ENCODE measurements around the gene IL12RB1. TPM values are rescaled to one million over a fixed set of nuclear protein-coding genes. Genes with fewer than 3 reads are reported as not detected.
A peak's percentile ranks its signal among the peaks of the same experiment; 100 is the strongest.

The IL12RB1 gene
- total RNA-seq, 1 donor from 2014 or later, result not detected

DNA sequence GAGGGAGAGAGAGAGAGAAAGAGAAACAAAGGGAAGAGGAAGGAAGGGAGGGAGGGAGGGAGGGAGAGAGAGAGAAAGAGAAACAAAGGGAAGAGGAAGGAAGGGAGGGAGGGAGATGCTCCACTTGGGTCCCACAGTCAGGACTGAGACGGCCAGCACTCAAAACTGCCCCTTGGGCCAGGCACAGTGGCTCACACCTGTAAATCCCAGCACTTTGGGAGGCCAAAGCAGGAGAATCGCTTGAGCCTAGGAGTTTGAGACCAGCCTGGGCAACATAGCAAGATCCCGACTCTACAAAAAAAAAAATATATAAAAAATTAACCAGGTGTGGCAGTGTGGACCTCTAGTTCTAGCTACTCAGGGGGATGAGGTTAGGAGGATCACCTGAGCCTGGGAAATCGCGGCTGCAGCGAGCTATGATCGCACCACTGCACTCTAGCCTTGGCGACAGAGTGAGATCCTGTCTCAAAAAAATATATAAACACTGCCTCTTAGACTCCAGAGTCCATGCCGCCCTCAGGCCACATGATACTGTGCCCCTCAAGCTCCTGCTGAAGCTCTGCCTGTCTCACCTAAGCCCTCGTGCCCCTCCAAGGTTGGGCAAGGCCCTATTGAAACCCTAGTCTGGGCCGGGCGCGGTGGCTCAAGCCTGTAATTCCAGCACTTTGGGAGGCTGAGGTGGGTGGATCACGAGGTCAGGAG is 70.4 kb downstream of the IL12RB1 start:
- Histone ChIP-seq H3K9me3 (ENCODE audit: low read depth) (no peaks in the 10 kb centered on the region), H4K20me1 (ENCODE audit: low read depth) (no peaks in the 10 kb centered on the region), H3K27me3 (no peaks in the 10 kb centered on the region), H3K4me1 (peaks cover 12% of the 10 kb centered on the region), H3K4me3 (no peak overlapping the region), H3K9ac (no peak overlapping the region), H3K36me3 (no peaks in the 10 kb centered on the region), H3F3A (ENCODE audit: low read depth) (peaks cover 14% of the 10 kb centered on the region), H3K79me2 (ENCODE audit: low read depth) (no peaks in the 10 kb centered on the region), H3K27ac (no peak overlapping the region), H2AFZ (replicated peaks) (no peak overlapping the region), H3K4me2 (no peak overlapping the region)
- TF ChIP-seq CTCF (IDR thresholded peaks at IDR 0.05) (no peak), EZH2 (IDR thresholded peaks at IDR 0.05) (no peak), EZH2phosphoT487 (IDR thresholded peaks at IDR 0.05) (no peak)
- Mint-ChIP-seq H3K4me1 (peaks cover 34% of the 10 kb centered on the region), H3K9me3 (no peaks in the 10 kb centered on the region), H3K36me3 (no peaks in the 10 kb centered on the region), H3K27ac (no peak overlapping the region), H3K4me3 (no peak overlapping the region), H3K27me3 (ENCODE audit: insufficient read depth, low read depth) (peaks cover 14% of the 10 kb centered on the region)
- no peak for DNase-seq (ENCODE audit: low spot score)

GRCh38 chr19:18014197-18014596 is 72.5 kb downstream of the IL12RB1 start:
- H3K27ac ChIP-seq, result no peak overlapping the region

GRCh38 chr19:18013210-18014111 is 73.3 kb downstream of the IL12RB1 start:
- TF ChIP-seq EZH2phosphoT487 (IDR thresholded peaks at IDR 0.05) (no peak), CTCF (IDR thresholded peaks at IDR 0.05) (no peak), EZH2 (IDR thresholded peaks at IDR 0.05) (no peak)
- Histone ChIP-seq H3K27ac (no peak overlapping the region), H3K36me3 (no peaks in the 10 kb centered on the region), H3K4me3 (no peak overlapping the region), H3K27me3 (no peaks in the 10 kb centered on the region), H3F3A (ENCODE audit: low read depth) (peaks cover 14% of the 10 kb centered on the region), H3K4me2 (no peak overlapping the region), H2AFZ (replicated peaks) (no peak overlapping the region), H3K79me2 (ENCODE audit: low read depth) (no peaks in the 10 kb centered on the region), H4K20me1 (ENCODE audit: low read depth) (no peaks in the 10 kb centered on the region), H3K9me3 (ENCODE audit: low read depth) (no peaks in the 10 kb centered on the region), H3K4me1 (peaks cover 12% of the 10 kb centered on the region), H3K9ac (no peak overlapping the region)
- H3K27me3 Mint-ChIP-seq (ENCODE audit: insufficient read depth, low read depth), result peaks cover 12% of the 10 kb centered on the region
- H3K4me1 Mint-ChIP-seq, result peaks cover 37% of the 10 kb centered on the region
- H3K36me3 Mint-ChIP-seq, result no peaks in the 10 kb centered on the region
- peak; percentile 39 for DNase-seq (ENCODE audit: low spot score)
- peak overlapping the region; percentile 35 for H3K27ac Mint-ChIP-seq
- peak overlapping the region; percentile 42 for H3K4me3 Mint-ChIP-seq
- H3K9me3 Mint-ChIP-seq, result no peaks in the 10 kb centered on the region

More at GRCh38 chr19:18014197-18014596, 72.5 kb downstream of the IL12RB1 start:
- Histone ChIP-seq H3K4me2 (no peak overlapping the region), H3K36me3 (no peaks in the 10 kb centered on the region), H2AFZ (replicated peaks) (no peak overlapping the region), H3K9ac (no peak overlapping the region), H3K4me1 (peaks cover 12% of the 10 kb centered on the region), H3F3A (ENCODE audit: low read depth) (peaks cover 14% of the 10 kb centered on the region), H3K27me3 (no peaks in the 10 kb centered on the region), H3K9me3 (ENCODE audit: low read depth) (no peaks in the 10 kb centered on the region), H3K4me3 (no peak overlapping the region), H3K79me2 (ENCODE audit: low read depth) (no peaks in the 10 kb centered on the region), H4K20me1 (ENCODE audit: low read depth) (no peaks in the 10 kb centered on the region)
- H3K4me1 Mint-ChIP-seq, result peaks cover 34% of the 10 kb centered on the region
- TF ChIP-seq CTCF (IDR thresholded peaks at IDR 0.05) (no peak), EZH2 (IDR thresholded peaks at IDR 0.05) (no peak), EZH2phosphoT487 (IDR thresholded peaks at IDR 0.05) (no peak)
- peak overlapping the region; percentile 57 for H3K27ac Mint-ChIP-seq
- H3K27me3 Mint-ChIP-seq (ENCODE audit: insufficient read depth, low read depth), result peaks cover 14% of the 10 kb centered on the region
- peak overlapping the region; percentile 42 for H3K4me3 Mint-ChIP-seq
- H3K36me3 Mint-ChIP-seq, result no peaks in the 10 kb centered on the region
- DNase-seq (ENCODE audit: low spot score), result no peak
- H3K9me3 Mint-ChIP-seq, result no peaks in the 10 kb centered on the region
